Skeletal muscle tissue (tissue), 4 donors: Measurements from ENCODE around the gene SLC8B1. TPM values are rescaled to one million over a fixed set of nuclear protein-coding genes. Genes with fewer than 3 reads are reported as not detected.
A peak's percentile ranks its signal among the peaks of the same experiment; 100 is the strongest.

Source experiments
- H3K27ac ChIP-seq: one replicate; pipeline ENCODE4 v1.7.0; 2013; ENCODE audit warnings: mild to moderate bottlenecking, low read depth, low read length, inconsistent platforms
- H3K27me3 ChIP-seq, 3 donors: one replicate each; pipeline ENCODE4 v1.7.0; 2013; ENCODE audit warnings: low read length in 3 of 3; ENCODE audit not compliant: control insufficient read depth in 3 of 3, insufficient read depth in 3 of 3
- H3K36me3 ChIP-seq, 3 donors: one replicate each; pipeline ENCODE4 v1.7.0; 2013; ENCODE audit warnings: low read length in 3 of 3; ENCODE audit not compliant: control insufficient read depth in 3 of 3, insufficient read depth in 3 of 3
- H3K4me1 ChIP-seq, 3 donors: one replicate each; pipeline ENCODE4 v1.7.0; 2013; ENCODE audit warnings: low read length in 3 of 3, mild to moderate bottlenecking in 3 of 3; ENCODE audit not compliant: control insufficient read depth in 3 of 3, insufficient read depth in 3 of 3
- H3K4me3 ChIP-seq, 3 donors: one replicate each; pipeline ENCODE4 v1.7.0; 2013; ENCODE audit warnings: low read length in 3 of 3
- H3K9ac ChIP-seq, 3 donors: one replicate each; pipeline ENCODE4 v1.7.0; 2013; ENCODE audit warnings: low read length in 3 of 3, mild to moderate bottlenecking in 3 of 3, moderate library complexity in 2 of 3, low read depth in 1 of 3
- H3K9me3 ChIP-seq, 3 donors: one replicate each; pipeline ENCODE4 v1.7.0; 2013; ENCODE audit warnings: low read length in 3 of 3; ENCODE audit not compliant: control insufficient read depth in 3 of 3
- total RNA-seq: library from RNA; depleted of rRNA; stranded (reverse); fragments of >200 nt; gene quantifications from one replicate; pipeline ENCODE4 v1.2.3, GENCODE V29; 2014
- donor health status: Osteomylitis.

Gene SLC8B1
- total RNA-seq, 1 donor from 2014 or later, result 8.4 TPM

DNA sequence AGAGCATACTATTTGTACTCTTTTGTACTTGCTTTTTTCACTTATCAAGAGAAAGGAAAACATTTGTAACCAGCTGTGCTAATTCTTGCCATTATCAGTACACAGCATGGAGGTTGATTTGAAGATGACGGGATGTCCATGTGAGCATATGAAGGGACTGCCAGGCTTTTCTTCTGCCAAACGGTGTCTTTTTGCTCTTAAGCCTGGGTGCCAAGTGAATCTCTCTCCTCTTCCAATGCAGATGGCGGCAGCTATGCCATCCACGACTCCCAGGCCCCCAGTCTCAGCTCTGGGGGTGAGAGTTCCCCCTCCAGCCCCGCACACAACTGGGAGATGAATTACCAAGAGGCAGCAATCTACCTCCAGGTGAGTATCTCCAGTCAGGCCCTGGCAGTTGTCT is 74.8 kb downstream of the SLC8B1 start:
- Histone ChIP-seq H3K4me1 (peaks cover 26 to 37% (median 32%) of the 10 kb centered on the region in 3 donors), H3K27me3 (no peaks in the 10 kb centered on the region), H3K27ac (peak overlapping the region; percentile 80), H3K4me3 (peak overlapping the region in 1 of 3 donors; percentile 15), H3K36me3 (peaks cover 10 to 14% (median 12%) of the 10 kb centered on the region in 3 donors), H3K9ac (peak overlapping the region in 2 of 3 donors; percentile 33 to 64), H3K9me3 (no peaks in the 10 kb centered on the region)

GRCh38 chr12:113257564-113257963 is 77.3 kb downstream of the SLC8B1 start:
- Histone ChIP-seq H3K9me3 (no peaks in the 10 kb centered on the region), H3K36me3 (peaks cover 2 to 12% (median 4%) of the 10 kb centered on the region in 3 donors), H3K4me3 (no peak overlapping the region), H3K9ac (no peak overlapping the region), H3K27ac (no peak overlapping the region), H3K27me3 (no peaks in the 10 kb centered on the region), H3K4me1 (peaks cover 27 to 37% (median 31%) of the 10 kb centered on the region in 3 donors)

DNA sequence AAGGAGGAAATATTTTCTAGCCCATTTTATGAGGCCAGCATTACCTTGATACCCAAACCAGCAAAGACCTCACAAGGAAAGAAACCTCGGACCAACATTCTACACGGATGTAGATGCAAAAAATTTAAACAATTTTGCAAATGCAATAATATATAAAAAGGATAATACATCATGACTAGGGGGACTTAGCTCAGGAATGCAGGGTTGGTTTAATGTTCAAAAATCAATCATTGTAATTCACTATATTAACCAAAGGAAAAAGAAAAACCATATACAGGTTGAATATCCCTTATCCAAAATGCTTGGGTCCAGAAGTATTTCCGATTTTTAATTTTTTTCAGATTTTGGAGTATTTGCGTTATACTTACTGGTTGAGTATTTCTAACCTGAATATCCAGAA is 80.6 kb downstream of the SLC8B1 start:
- H3K27ac ChIP-seq, result no peak overlapping the region

GRCh38 chr12:113253532-113254285 is 81.2 kb downstream of the SLC8B1 start:
- Histone ChIP-seq H3K36me3 (peaks cover 5 to 18% (median 17%) of the 10 kb centered on the region in 3 donors), H3K9me3 (no peaks in the 10 kb centered on the region), H3K27me3 (no peaks in the 10 kb centered on the region), H3K4me1 (peaks cover 22 to 42% (median 35%) of the 10 kb centered on the region in 3 donors), H3K27ac (peak overlapping the region; percentile 75), H3K4me3 (no peak overlapping the region), H3K9ac (no peak overlapping the region)

More for the DNA sequence above, 80.6 kb downstream of the SLC8B1 start:
- H3K4me3 ChIP-seq, result no peak overlapping the region
- no peak overlapping the region for H3K9ac ChIP-seq
- H3K9me3 ChIP-seq, result no peaks in the 10 kb centered on the region
- H3K36me3 ChIP-seq, result peaks cover 4 to 15% (median 13%) of the 10 kb centered on the region in 3 donors
- peaks cover 20 to 42% (median 35%) of the 10 kb centered on the region in 3 donors for H3K4me1 ChIP-seq
- no peaks in the 10 kb centered on the region for H3K27me3 ChIP-seq

GRCh38 chr12:113252494-113252893 is 82.4 kb downstream of the SLC8B1 start:
- peak overlapping the region in 1 of 3 donors; percentile 31 for H3K4me3 ChIP-seq
- H3K27me3 ChIP-seq, result no peaks in the 10 kb centered on the region
- H3K4me1 ChIP-seq, result peaks cover 31 to 50% (median 45%) of the 10 kb centered on the region in 3 donors
- peak overlapping the region; percentile 75 for H3K27ac ChIP-seq
- peak overlapping the region in 1 of 3 donors; percentile 66 for H3K9ac ChIP-seq
- peaks cover 8 to 22% (median 19%) of the 10 kb centered on the region in 3 donors for H3K36me3 ChIP-seq
- H3K9me3 ChIP-seq, result no peaks in the 10 kb centered on the region

DNA sequence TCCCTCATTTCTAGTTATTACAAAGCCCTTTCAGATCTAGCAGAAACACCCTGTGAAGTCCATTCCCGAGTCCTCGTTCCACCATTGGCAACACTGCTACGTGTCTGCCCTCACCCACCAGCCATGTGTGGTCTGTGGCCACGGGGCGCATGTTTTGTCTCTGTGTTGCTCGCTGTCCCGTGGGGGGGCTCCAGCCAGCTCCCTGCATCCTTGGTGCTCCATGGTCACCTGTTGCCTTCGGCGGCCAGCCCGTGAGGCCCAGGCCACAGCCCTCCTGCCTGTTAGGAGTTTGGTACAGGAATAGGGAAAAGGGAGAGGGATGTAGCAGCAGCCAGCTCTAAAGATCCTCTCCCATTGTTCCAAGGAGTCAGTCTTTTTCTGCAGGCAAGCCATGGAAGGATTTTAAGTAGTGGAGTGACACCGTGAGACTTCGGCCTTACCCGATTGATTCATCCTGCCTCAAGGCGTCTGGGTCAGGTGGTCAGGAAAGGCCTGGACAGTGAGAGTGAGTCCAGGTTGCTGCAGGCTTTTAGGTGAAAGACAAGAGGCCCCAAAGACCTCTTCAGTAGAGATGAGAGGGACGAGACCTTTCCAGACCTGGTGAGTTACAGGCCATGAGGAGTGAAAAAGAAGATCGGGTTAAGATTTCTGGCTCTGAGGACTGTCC is 83.4 kb downstream of the SLC8B1 start:
- Histone ChIP-seq H3K4me1 (peaks cover 40 to 60% (median 55%) of the 10 kb centered on the region in 3 donors), H3K27me3 (no peaks in the 10 kb centered on the region), H3K36me3 (peaks cover 10 to 27% (median 21%) of the 10 kb centered on the region in 3 donors), H3K9ac (peak overlapping the region in 1 of 3 donors; percentile 66), H3K9me3 (no peaks in the 10 kb centered on the region), H3K27ac (peak overlapping the region; percentile 75), H3K4me3 (no peak overlapping the region)

DNA sequence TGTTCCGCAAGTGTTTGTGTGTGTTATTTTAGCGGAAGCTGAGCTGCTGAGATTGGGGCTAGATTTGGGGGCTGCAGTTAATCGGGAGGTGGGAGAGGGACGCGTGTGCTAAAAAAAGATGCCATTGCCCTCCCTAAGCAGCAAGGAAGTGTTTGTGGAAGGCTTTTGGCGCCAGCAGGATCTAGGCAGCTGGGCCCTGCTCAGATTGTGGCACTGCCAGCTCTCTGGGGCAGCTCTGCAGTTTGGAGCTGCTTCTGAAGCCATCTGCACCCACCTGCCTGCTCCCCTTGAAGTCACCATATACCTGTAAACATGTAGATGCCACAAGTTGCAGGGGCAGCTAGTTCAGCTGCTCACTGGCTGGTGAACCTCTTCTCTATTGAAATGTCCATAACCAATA is 84.9 kb downstream of the SLC8B1 start:
- H3K4me1 ChIP-seq, result peaks cover 51 to 73% (median 66%) of the 10 kb centered on the region in 3 donors
- no peak overlapping the region for H3K27ac ChIP-seq
- H3K27me3 ChIP-seq, result no peaks in the 10 kb centered on the region
- no peaks in the 10 kb centered on the region for H3K9me3 ChIP-seq
- H3K4me3 ChIP-seq, result no peak overlapping the region
- H3K9ac ChIP-seq, result peak overlapping the region in 1 of 3 donors; percentile 8
- peaks cover 10 to 27% (median 21%) of the 10 kb centered on the region in 3 donors for H3K36me3 ChIP-seq

GRCh38 chr12:113249546-113249945 is 85.4 kb downstream of the SLC8B1 start:
- H3K4me3 ChIP-seq, result no peak overlapping the region
- H3K9ac ChIP-seq, result no peak overlapping the region
- no peaks in the 10 kb centered on the region for H3K27me3 ChIP-seq
- peaks cover 56 to 78% (median 71%) of the 10 kb centered on the region in 3 donors for H3K4me1 ChIP-seq
- H3K27ac ChIP-seq, result no peak overlapping the region
- H3K9me3 ChIP-seq, result no peaks in the 10 kb centered on the region
- peaks cover 10 to 25% (median 21%) of the 10 kb centered on the region in 3 donors for H3K36me3 ChIP-seq

DNA sequence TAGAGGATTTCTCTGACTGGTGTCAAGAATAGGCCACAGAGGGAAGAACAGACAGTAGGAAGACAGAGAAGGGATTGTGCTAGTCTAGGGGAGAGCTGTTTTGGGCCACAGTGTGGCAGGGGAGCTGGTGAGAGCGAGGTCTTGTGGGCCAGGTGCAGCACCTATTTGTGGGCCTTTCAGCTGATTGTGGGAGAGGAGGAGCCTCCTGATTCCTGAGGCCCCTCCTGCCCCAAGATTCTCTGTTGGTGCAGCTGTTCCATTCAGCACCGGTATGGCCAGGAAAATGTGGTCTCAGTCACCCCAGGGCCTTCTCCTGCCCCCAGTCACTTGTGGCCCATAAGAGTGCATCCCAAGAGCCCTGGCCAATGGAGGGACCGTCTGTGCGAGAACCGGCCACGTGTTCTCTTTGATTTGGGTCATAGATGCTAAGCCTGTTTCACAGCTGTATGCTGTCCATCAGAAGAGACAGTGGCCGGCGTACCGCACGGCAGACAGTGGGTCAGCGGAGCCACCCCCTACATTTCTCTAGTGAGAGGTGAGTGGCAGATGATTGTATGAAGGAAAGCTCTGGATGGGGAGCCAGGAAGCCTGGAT is 86.0 kb downstream of the SLC8B1 start:
- Histone ChIP-seq H3K27ac (no peak overlapping the region), H3K4me1 (peaks cover 62 to 84% (median 77%) of the 10 kb centered on the region in 3 donors)

More for the DNA sequence above, 86.0 kb downstream of the SLC8B1 start:
- peaks cover 10 to 25% (median 21%) of the 10 kb centered on the region in 3 donors for H3K36me3 ChIP-seq
- H3K27me3 ChIP-seq, result no peaks in the 10 kb centered on the region
- peak overlapping the region in 1 of 3 donors; percentile 13 for H3K4me3 ChIP-seq
- peak overlapping the region in 1 of 3 donors; percentile 25 for H3K9ac ChIP-seq
- no peaks in the 10 kb centered on the region for H3K9me3 ChIP-seq
